ENCODE data around the gene MRPS26.

- no peak for TF ChIP-seq CTCF (IDR thresholded peaks at IDR 0.05)
- no peak for TF ChIP-seq POLR2A (IDR thresholded peaks at IDR 0.05)
Measured at GRCh38 chr20:3067139-3068014, 21.5 kb downstream of the MRPS26 start.
